Transverse colon (tissue), 4 donors: Measurements from ENCODE around the gene ADIPOQ.

Experiments used
- CTCF ChIP-seq, 5 experiments: fragments of 200-600 bp in 3 of 5; fragments of 450-650 bp in 2 of 5; sonication (generic) in 3 of 5; IDR thresholded peaks; 1 replicate in 2 of 5; 2 replicates in 3 of 5; pipeline ENCODE4 v1.5.1; 2016 to 2017; ENCODE audit warnings: antibody characterized with exemption in 5 of 5, inconsistent platforms in 3 of 5, mild to moderate bottlenecking in 2 of 5, moderate library complexity in 1 of 5
- EP300 ChIP-seq: sonication (generic); formaldehyde crosslinking; IDR thresholded peaks from one replicate; pipeline ENCODE4 v1.6.1; 2017; ENCODE audit warnings: antibody characterized with exemption, low read depth
- POLR2A ChIP-seq: fragments of 450-650 bp; IDR thresholded peaks from one replicate; pipeline ENCODE4 v1.6.1; 2016; ENCODE audit warnings: antibody characterized with exemption, mild to moderate bottlenecking, moderate library complexity
- POLR2AphosphoS5 ChIP-seq, 3 donors: sonication (generic); formaldehyde crosslinking; IDR thresholded peaks; one replicate each; pipeline ENCODE4 v1.6.1; 2016; ENCODE audit warnings: antibody characterized with exemption in 3 of 3

GRCh38 chr3:186882150-186882524, 39.6 kb downstream of the ADIPOQ start:
- TF ChIP-seq EP300, result no peak
- TF ChIP-seq CTCF (IDR thresholded peaks at IDR 0.05), result no peak
- no peak for TF ChIP-seq POLR2AphosphoS5 (IDR thresholded peaks at IDR 0.05)
- TF ChIP-seq POLR2A, result no peak
